GM03348 (cell line): Measurements from ENCODE around the gene CCDC149.

Experiments used
- DNase-seq: peaks from one replicate; pipeline ENCODE4 v3.0.0; 2012; ENCODE audit warnings: low spot score

The CCDC149 gene

GRCh38 chr4:24878636-24879016 lies 34.2 kb downstream of the CCDC149 start:
- DNase-seq: no peak

- DNase-seq: no peak
Observed at GRCh38 chr4:24877868-24878635, 34.8 kb downstream of the CCDC149 start.

DNA sequence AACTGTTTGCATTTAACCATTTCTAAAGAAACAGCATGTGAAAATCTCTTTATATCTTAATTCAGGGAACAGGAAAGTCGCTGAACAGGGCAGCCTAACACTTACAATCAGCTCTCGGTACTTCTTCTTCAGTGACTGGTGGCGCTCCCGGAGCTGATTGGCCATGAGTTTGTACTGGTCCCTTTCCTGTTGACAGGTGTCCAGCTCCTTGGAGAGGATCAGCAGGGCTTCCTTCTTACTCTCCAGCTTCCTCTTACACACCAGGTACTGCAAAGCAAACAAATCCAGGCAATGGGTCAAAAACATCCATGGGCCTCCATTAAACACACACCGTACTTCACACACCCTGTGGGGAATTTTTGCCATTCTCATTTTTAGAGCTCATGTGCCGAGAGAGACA lies 36.4 kb downstream of the CCDC149 start:
- DNase-seq: no peak

- DNase-seq: no peak
Observed at GRCh38 chr4:24872720-24873119, 40.1 kb downstream of the CCDC149 start.

DNA sequence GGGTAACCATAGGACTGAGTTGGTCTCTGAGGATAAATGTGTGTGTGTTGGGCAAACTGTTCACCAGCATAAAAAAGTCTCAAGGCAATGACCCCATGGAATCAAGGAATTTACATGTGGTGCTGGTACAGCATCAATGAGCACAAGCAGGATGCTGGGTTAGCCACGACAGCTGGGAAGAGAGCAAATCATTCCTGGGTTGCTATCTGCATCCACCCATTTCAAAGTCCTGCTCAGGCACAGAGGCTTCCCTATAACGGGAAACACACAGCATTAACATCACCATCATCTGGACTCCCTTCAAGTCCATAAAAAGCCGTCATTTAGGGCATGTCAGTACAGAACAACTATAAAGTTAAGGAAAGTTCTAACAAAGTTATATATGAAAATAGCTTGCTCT lies 41.6 kb downstream of the CCDC149 start:
- no peak for DNase-seq

- no peak for DNase-seq
Observed at GRCh38 chr4:24867766-24868296, 45.0 kb downstream of the CCDC149 start.

DNA sequence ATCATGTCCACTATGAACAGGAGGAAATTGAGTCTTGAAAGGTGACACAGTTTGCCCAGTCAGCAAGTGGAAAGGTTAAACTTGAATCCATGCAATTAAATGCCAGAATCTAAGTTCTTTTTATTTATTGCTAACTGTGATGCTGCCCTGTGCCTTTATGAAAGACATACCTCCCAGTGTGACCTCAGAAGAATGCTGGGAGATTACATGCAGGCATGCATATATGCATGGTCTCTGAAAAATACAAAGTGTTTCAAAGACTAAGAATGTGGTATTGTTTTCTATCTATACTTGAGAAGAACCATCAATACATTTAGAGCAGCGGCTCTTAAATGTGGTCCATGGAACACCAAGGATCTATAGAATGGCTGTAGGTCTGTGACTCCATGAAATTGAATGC lies 45.6 kb downstream of the CCDC149 start:
- DNase-seq: no peak

- no peak for DNase-seq
Observed at GRCh38 chr4:24865401-24865800, 47.4 kb downstream of the CCDC149 start.

GRCh38 chr4:24863799-24864198 lies 49.0 kb downstream of the CCDC149 start:
- no peak for DNase-seq

DNA sequence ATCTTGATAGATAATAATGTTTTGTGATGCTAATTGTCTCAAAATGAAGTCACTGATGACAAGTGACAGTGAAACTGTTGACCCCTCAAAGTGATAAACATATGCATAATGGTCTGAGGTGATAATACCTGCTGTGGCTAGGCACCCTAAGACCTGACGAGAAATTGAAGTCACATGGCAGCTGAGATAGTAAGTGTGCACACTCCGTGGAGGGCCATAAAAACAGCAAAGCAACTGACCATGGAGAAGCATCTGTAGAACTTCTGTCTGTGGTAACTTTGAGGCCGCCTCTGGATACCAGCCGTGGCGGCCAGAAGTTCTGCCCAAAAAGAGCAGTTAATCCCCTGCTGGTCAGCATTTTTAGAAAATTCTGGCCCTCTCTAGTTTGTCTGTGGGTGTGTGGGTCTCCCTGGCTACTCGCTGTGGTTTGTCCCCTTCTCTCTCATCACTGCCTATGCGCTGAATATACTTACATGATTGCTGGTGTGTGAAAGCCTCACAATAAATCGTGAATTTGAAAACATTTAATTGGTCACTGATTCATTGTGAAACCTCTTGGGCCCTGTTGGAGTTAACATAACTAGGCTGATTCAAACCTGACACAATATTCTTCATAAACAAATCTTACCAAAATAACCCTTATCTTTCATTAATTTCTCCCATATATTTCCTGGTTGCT lies 50.6 kb downstream of the CCDC149 start:
- DNase-seq: no peak

GRCh38 chr4:24858550-24858949 lies 54.3 kb downstream of the CCDC149 start:
- DNase-seq: no peak

DNA sequence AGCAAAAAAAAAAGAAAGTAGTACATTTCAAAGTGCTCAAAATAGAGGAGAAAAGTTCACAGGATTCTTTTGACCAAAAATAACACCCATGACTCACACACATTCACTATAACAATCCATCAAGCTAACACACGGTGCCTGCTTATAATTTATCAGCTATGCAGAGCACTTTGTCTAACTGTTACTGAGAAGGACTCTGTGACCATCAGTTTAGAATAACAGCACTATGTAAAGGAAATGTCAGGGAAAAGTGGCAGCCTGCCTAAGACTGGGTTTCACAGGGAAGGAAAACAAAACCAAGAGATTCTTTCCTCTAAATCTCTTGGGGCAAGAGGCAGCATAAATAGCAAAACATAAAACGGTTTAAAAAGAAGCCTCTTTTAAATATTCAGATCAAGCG lies 54.8 kb downstream of the CCDC149 start:
- DNase-seq: peak; percentile 65

GRCh38 chr4:24856586-24856985 lies 56.3 kb downstream of the CCDC149 start:
- peak; percentile 20 for DNase-seq

DNA sequence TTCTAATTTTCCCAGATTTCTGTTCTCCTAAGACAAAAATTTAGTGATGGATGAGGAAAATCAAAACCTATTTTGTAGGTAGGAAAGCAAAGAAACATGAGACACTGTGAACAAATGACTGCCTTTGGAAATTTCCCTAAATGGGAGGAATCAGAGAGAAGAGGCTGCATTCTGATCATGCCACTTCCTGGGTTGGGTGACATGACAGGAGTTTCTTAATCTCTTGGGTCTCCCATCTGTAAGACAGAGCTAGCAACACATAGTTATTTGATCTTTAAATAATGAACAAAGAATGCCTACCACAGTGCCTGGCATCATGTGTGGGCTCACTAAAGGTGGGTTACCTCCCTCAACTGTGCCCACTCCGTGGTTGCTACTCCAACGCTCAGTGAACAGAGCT lies 57.1 kb downstream of the CCDC149 start:
- DNase-seq: peak; percentile 19

- no peak for DNase-seq
Observed at GRCh38 chr4:24853142-24853541, 59.7 kb downstream of the CCDC149 start.

- DNase-seq: peak; percentile 85
Observed at GRCh38 chr4:24850674-24851073, 62.2 kb downstream of the CCDC149 start.

DNA sequence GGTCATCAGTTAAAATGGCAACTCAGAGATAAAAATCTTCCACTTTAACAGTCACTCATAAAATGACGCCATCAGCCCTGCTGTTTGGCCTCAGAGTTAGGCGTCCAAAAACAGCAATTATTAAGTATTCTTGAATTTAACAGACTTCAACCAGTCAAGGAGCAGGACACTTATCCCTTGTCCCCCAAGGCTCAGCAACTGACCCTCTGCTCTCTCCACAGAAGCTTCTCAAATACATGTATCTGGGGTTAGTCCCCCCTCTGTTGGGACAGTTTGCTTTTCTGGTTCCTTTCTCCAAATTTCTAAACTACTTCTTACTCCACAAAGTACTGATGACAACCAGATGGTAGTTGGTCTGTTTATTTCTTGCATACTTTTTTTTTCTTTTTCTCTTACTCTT lies 63.1 kb downstream of the CCDC149 start:
- peak; percentile 9 for DNase-seq

- DNase-seq: no peak
Observed at GRCh38 chr4:24849351-24849750, 63.5 kb downstream of the CCDC149 start.

DNA sequence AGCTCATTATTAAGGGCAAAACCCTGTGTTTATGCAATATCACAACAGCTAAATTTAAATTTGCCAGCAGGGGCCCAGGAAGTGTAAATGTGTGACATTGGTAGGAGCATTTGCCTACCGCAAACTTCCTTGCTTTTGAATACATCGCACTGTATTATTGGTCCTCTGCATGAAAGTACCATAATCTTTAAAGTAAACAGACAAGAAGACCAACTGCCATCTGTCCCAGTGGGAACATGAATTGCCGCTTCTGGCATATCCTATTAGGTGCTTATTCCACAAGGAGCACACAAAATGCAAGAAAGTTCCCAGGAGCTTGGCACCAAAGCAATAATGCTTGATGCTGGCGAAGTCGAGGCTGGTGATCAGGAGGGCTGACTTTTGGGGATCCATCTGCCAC lies 66.1 kb downstream of the CCDC149 start:
- no peak for DNase-seq

GRCh38 chr4:24845902-24846301 lies 66.9 kb downstream of the CCDC149 start:
- no peak for DNase-seq

GRCh38 chr4:24845132-24845531 lies 67.7 kb downstream of the CCDC149 start:
- DNase-seq: no peak

DNA sequence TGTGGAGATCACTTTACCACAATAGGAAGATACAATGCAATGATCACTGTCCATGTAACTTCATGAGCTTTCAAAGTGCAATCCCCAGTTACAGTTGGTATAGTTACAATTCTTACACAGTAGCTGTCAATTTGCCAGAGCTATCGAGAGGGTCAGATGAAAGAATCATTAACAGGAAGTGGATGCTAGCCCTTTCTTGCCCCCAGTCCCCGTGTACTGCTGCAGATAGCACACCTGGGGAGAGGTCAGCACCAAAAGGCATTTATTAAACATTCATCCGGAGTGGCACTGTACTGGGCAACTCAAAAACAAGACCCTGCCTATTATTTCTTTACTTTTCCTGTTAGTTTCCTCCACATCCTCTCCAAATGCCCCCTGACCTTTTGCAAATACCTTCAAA lies 69.7 kb downstream of the CCDC149 start:
- no peak for DNase-seq

DNA sequence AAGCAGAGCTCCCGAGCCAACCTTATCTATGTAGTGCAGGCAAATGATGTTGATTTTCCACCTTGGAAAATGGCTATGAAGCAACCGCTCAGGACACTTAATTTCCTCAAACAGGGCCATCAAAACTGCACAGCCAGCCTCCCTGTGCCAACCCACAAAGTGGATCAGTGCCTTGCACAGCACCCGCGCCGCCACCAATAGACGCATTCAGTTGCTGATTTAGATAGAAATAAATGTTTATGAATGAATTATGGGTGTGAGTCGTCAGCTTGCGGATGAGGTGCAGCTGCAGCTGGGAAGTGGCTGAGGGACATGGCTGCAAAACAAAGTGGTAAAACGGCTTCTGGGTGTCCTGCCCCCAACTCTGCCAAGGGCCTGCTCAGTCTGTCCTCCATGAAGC lies 70.5 kb downstream of the CCDC149 start:
- no peak for DNase-seq
